Keratinocyte (primary cell): ENCODE data around the gene TDRD10. TPM values are rescaled to one million over a fixed set of nuclear protein-coding genes. Genes with fewer than 3 reads are reported as not detected.

Source experiments
- DNase-seq: peaks from one replicate; pipeline ENCODE4 v3.0.0-alpha.2; 2011; ENCODE audit warnings: low read depth, missing footprints, low spot score
- FAIRE-seq: peaks from 2 replicates; lab custom pipeline; 2011; peaks lifted over from hg19 to GRCh38; lab: Jason Lieb, UNC
- H2AFZ ChIP-seq: 2 replicates; pipeline ENCODE4 v1.6.0; 2012; ENCODE audit warnings: low read length, control low read depth, inconsistent platforms; ENCODE audit not compliant: control insufficient read depth
- H3K27ac ChIP-seq: 2 replicates; pipeline ENCODE4 v1.5.1; 2011; ENCODE audit warnings: low read length; ENCODE audit not compliant: control insufficient read depth, insufficient read depth
- H3K27me3 ChIP-seq: 3 replicates; pipeline ENCODE4 v1.6.0; 2011; ENCODE audit warnings: low read length; ENCODE audit not compliant: control insufficient read depth, insufficient read depth; ENCODE audit errors: extremely low read depth
- H3K36me3 ChIP-seq, 2 experiments: 2 replicates in 1 of 2; 3 replicates in 1 of 2; pipeline ENCODE4 v1.5.1; 2011; ENCODE audit warnings: low read length in 2 of 2, mild to moderate bottlenecking in 1 of 2; ENCODE audit not compliant: control insufficient read depth in 2 of 2, insufficient read depth in 2 of 2; ENCODE audit errors: extremely low read depth in 1 of 2
- H3K4me1 ChIP-seq: 3 replicates; pipeline ENCODE4 v1.5.1; 2011; ENCODE audit warnings: low read length; ENCODE audit not compliant: control insufficient read depth, insufficient read depth; ENCODE audit errors: extremely low read depth
- H3K4me2 ChIP-seq: 3 replicates; pipeline ENCODE4 v1.6.0; 2011; ENCODE audit warnings: low read depth, low read length; ENCODE audit not compliant: control insufficient read depth, insufficient read depth; ENCODE audit errors: extremely low read depth
- H3K4me3 ChIP-seq, 3 experiments: fragments of 200-600 bp in 1 of 3; sonication (generic) in 1 of 3; 2 replicates in 2 of 3; 3 replicates in 1 of 3; pipeline ENCODE4 v1.5.1; 2011 to 2016; ENCODE audit warnings: low read length in 3 of 3, mild to moderate bottlenecking in 3 of 3, control low read depth in 2 of 3, inconsistent platforms in 1 of 3, low read depth in 1 of 3, mixed read lengths in 1 of 3, mixed run types in 1 of 3, moderate library complexity in 1 of 3; ENCODE audit not compliant: control insufficient read depth in 2 of 3, insufficient read depth in 2 of 3; ENCODE audit errors: extremely low read depth in 1 of 3
- H3K79me2 ChIP-seq: 2 replicates; pipeline ENCODE4 v1.6.0; 2012; ENCODE audit warnings: low read length; ENCODE audit not compliant: control insufficient read depth, insufficient read depth
- H3K9ac ChIP-seq: 3 replicates; pipeline ENCODE4 v1.6.0; 2011; ENCODE audit warnings: low read length; ENCODE audit not compliant: control insufficient read depth, insufficient read depth; ENCODE audit errors: extremely low read depth
- H3K9me1 ChIP-seq: 3 replicates; pipeline ENCODE4 v1.6.0; 2011; ENCODE audit warnings: low read length; ENCODE audit not compliant: control insufficient read depth, insufficient read depth; ENCODE audit errors: extremely low read depth
- H3K9me3 ChIP-seq: 2 replicates; pipeline ENCODE4 v1.5.1; 2012; ENCODE audit warnings: low read depth, low read length; ENCODE audit not compliant: control insufficient read depth
- H4K20me1 ChIP-seq: 3 replicates; pipeline ENCODE4 v1.6.0; 2011; ENCODE audit warnings: low read length; ENCODE audit not compliant: control insufficient read depth, insufficient read depth; ENCODE audit errors: extremely low read depth
- CTCF ChIP-seq, 3 experiments: IDR thresholded peaks in 1 of 3; conservative IDR thresholded peaks in 1 of 3; optimal IDR thresholded peaks in 1 of 3; 2 replicates in 2 of 3; 3 replicates in 1 of 3; pipeline versions ENCODE3 to v1.5.1; 2011; ENCODE audit warnings: low read length in 3 of 3, mild to moderate bottlenecking in 3 of 3, moderate library complexity in 2 of 3, control low read depth in 1 of 3, inconsistent platforms in 1 of 3; ENCODE audit not compliant: insufficient read depth in 2 of 3; ENCODE audit errors: extremely low read depth in 1 of 3
- EZH2 ChIP-seq: IDR thresholded peaks from one replicate; pipeline ENCODE4 v1.6.1; 2012; ENCODE audit warnings: inconsistent platforms, mild to moderate bottlenecking, low read length, moderate library complexity
- dilution Hi-C: fragments of 300-500 bp; cut with MboI; formaldehyde crosslinking; loops from one replicate; pipeline ENCODE4 v1.7.0; 2020; ENCODE audit warnings: low sequenced_read_pairs; ENCODE audit not compliant: extremely low pct_ligation_motif_present
- polyA plus RNA-seq, 5 experiments: library from polyadenylated mRNA; depleted of rRNA in 3 of 5; stranded (reverse) in 3 of 5; stranded (forward) in 1 of 5; unstranded in 1 of 5; fragments of >200 nt; gene quantifications; 1 replicate in 1 of 5; 2 replicates in 3 of 5; 3 replicates in 1 of 5; pipeline versions ENCODE4 v1.2.1 to v1.2.3, GENCODE V29; 2011 to 2012; ENCODE audit warnings: missing spikeins in 2 of 5, low read depth in 1 of 5, low replicate concordance in 1 of 5

Gene TDRD10
- polyA plus RNA-seq, 1 donor (not counting 4 experiments of a cell fraction or from before 2014, with no cell fraction given): not detected

- dilution Hi-C loops: no loop called here
- no peak overlapping the region for H3K9ac ChIP-seq
- FAIRE-seq (no peak), DNase-seq (no peak)
- no peak for TF ChIP-seq EZH2
- TF ChIP-seq CTCF (optimal IDR thresholded peaks at IDR 0.05 in 1 of 3, IDR thresholded peaks at IDR 0.05 in 1 of 3, conservative IDR thresholded peaks at IDR 0.05 in 1 of 3; ENCODE audit: extremely low read depth in 1 of 3, insufficient read depth in 2 of 3, low read length in 3 of 3): no peak
- no peaks in the 10 kb centered on the region for H3K9me3 ChIP-seq
- no peak overlapping the region for H3K4me3 ChIP-seq
- H3K9me1 ChIP-seq: no peaks in the 10 kb centered on the region
- no peaks in the 10 kb centered on the region for H3K4me1 ChIP-seq
- no peak overlapping the region for H3K4me2 ChIP-seq
- peaks cover 3% of the 10 kb centered on the region for H4K20me1 ChIP-seq
- peaks cover 5% of the 10 kb centered on the region for H3K79me2 ChIP-seq
- H3K36me3 ChIP-seq: peaks cover 63 to 78% of the 10 kb centered on the region in 2 experiments
- H2AFZ ChIP-seq: no peak overlapping the region
- H3K27me3 ChIP-seq: no peaks in the 10 kb centered on the region
- H3K27ac ChIP-seq: no peak overlapping the region
Measured at GRCh38 chr1:154589780-154590179, 87.8 kb downstream of the TDRD10 start.

- Histone ChIP-seq H3K27ac (no peak overlapping the region), H3K4me2 (no peak overlapping the region), H3K36me3 (peaks cover 57 to 70% of the 10 kb centered on the region in 2 experiments), H2AFZ (no peak overlapping the region), H3K4me3 (no peak overlapping the region), H3K9me3 (no peaks in the 10 kb centered on the region), H4K20me1 (peaks cover 3% of the 10 kb centered on the region), H3K4me1 (no peaks in the 10 kb centered on the region), H3K9ac (no peak overlapping the region), H3K27me3 (no peaks in the 10 kb centered on the region), H3K9me1 (no peaks in the 10 kb centered on the region), H3K79me2 (peaks cover 7% of the 10 kb centered on the region)
- DNase-seq (no peak), FAIRE-seq (no peak)
- TF ChIP-seq CTCF (optimal IDR thresholded peaks at IDR 0.05 in 1 of 3, IDR thresholded peaks at IDR 0.05 in 1 of 3, conservative IDR thresholded peaks at IDR 0.05 in 1 of 3; ENCODE audit: extremely low read depth in 1 of 3, insufficient read depth in 2 of 3, low read length in 3 of 3): no peak
- no peak for TF ChIP-seq EZH2
- dilution Hi-C loops: no loop called here
Measured at GRCh38 chr1:154590756-154591155, 88.7 kb downstream of the TDRD10 start.
